ENCODE measurements around the gene PPP1R12B.

GRCh38 chr1:202498542-202498941, 150.0 kb downstream of the PPP1R12B start:
- TF ChIP-seq CTCF (conservative IDR thresholded peaks at IDR 0.05 in 1 of 2, IDR thresholded peaks at IDR 0.05 in 1 of 2; ENCODE audit: low read depth in 1 of 2, low read length in 2 of 2), result no peak
- TF ChIP-seq EZH2 (IDR thresholded peaks at IDR 0.05; ENCODE audit: low read length, missing control alignments), result no peak
